ENCODE results near the gene STAT1. TPM values are rescaled to one million over a fixed set of nuclear protein-coding genes. Genes with fewer than 3 reads are reported as not detected.

The STAT1 gene
- total RNA-seq, 2 experiments from 2014 or later = 293 to 311 TPM

GRCh38 chr2:191056228-191056627 lies 42.3 kb upstream of the STAT1 start:
- Mint-ChIP-seq H3K27me3 (no peaks in the 10 kb centered on the region), H3K9me3 (no peaks in the 10 kb centered on the region), H3K4me1 (ENCODE audit: low read depth) (peaks cover 41% of the 10 kb centered on the region), H3K36me3 (ENCODE audit: low read depth) (peaks cover 39% of the 10 kb centered on the region), H3K4me3 (no peak overlapping the region), H3K27ac (peak overlapping the region; percentile 85)
- intact Hi-C loops (cut with micrococcal nuclease) = loop anchor here (10.0 kb wide), 1 partner anchor 469 kb away; no protein-coding TSS in a partner anchor
- ATAC-seq (peak; percentile 73), DNase-seq (peak; percentile 34)
- POLR2A ChIA-PET = no interaction called here
- TF ChIP-seq, protein P1, sequence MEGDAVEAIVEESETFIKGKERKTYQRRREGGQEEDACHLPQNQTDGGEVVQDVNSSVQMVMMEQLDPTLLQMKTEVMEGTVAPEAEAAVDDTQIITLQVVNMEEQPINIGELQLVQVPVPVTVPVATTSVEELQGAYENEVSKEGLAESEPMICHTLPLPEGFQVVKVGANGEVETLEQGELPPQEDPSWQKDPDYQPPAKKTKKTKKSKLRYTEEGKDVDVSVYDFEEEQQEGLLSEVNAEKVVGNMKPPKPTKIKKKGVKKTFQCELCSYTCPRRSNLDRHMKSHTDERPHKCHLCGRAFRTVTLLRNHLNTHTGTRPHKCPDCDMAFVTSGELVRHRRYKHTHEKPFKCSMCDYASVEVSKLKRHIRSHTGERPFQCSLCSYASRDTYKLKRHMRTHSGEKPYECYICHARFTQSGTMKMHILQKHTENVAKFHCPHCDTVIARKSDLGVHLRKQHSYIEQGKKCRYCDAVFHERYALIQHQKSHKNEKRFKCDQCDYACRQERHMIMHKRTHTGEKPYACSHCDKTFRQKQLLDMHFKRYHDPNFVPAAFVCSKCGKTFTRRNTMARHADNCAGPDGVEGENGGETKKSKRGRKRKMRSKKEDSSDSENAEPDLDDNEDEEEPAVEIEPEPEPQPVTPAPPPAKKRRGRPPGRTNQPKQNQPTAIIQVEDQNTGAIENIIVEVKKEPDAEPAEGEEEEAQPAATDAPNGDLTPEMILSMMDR (IDR thresholded peaks at IDR 0.05) = no peak
- CTCF ChIA-PET = interaction anchor here (16.6 kb wide), 1 partner anchor 105 kb away, joined by 643 read pairs; no protein-coding TSS in a partner anchor

- Mint-ChIP-seq H3K36me3 (ENCODE audit: low read depth) (peaks cover 23% of the 10 kb centered on the region), H3K9me3 (no peaks in the 10 kb centered on the region), H3K27ac (no peak overlapping the region), H3K4me1 (ENCODE audit: low read depth) (peaks cover 27% of the 10 kb centered on the region), H3K27me3 (no peaks in the 10 kb centered on the region), H3K4me3 (no peak overlapping the region)
- DNase-seq (no peak), ATAC-seq (no peak)
- intact Hi-C loops (cut with micrococcal nuclease) = loop anchor here (10.0 kb wide), 1 partner anchor 472 kb away; no protein-coding TSS in a partner anchor
- TF ChIP-seq, protein P1 (IDR thresholded peaks at IDR 0.05) = no peak
- ChIA-PET CTCF (interaction anchor here (0.8 to 16.6 kb wide), 32 partner anchors 11 to 468 kb away, joined by 3 to 643 read pairs (median 7); partner anchors contain the start of genes STAT1 and STAT4), POLR2A (interaction anchor here (0.6 to 3.4 kb wide), 5 partner anchors 9 to 177 kb away, joined by 3 to 19 read pairs (median 4); no protein-coding TSS in a partner anchor)
These were observed 39.3 kb upstream of the STAT1 start for GRCh38 chr2:191053256-191053655.

DNA sequence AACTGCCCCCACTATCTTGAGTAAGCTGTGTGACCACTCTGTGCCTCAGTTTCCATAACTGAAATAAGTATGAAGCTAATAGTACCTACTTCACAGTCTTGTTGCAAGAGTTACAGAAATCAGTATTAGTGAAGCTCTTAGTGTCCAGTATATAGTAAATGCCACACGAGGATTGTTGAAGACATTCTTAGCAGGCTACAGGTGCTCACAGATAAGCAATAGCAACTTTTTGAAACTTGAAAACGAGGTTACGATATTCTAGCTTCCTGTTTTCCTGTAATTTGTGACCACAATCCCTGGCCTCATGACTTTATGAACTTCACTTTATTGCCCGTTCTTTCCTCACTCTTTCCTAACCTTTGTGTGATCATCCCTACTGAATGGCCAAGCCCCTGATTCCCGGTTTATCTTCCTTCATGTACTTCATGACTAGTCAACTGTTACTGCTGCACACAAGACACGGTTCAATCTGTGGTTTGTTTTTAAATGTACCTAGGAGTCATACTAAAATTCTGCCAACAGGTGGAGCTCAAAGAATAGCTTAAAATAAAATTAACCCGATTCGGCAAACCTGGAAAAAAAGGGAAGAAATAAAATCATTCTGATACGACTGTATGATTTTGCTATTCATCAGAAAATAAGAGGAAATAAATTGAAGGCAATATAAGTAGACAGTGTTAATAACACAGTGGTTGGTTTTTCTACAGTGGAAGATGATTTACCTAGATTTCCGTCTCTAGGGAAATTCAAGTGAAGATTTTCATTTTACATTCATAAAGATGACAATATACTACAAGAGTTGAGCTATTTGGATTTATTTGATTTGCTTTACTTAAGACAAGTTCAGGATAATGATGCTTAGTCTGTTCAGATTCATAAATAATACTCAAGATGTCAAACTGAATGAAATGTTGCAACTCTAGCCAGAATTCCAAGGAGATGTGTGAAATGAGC lies 38.1 kb upstream of the STAT1 start:
- Mint-ChIP-seq H3K4me3 (no peak overlapping the region), H3K27me3 (no peaks in the 10 kb centered on the region), H3K4me1 (ENCODE audit: low read depth) (peaks cover 21% of the 10 kb centered on the region), H3K36me3 (ENCODE audit: low read depth) (peaks cover 16% of the 10 kb centered on the region), H3K27ac (no peak overlapping the region), H3K9me3 (no peaks in the 10 kb centered on the region)
- ATAC-seq (peak; percentile 72), DNase-seq (no peak)
- CTCF ChIA-PET = interaction anchor here (0.6 to 16.6 kb wide), 52 partner anchors 8 to 492 kb away, joined by 3 to 643 read pairs (median 4); partner anchors contain the start of genes STAT1 and STAT4
- TF ChIP-seq, protein P1 (IDR thresholded peaks at IDR 0.05) = peak; percentile 94
- POLR2A ChIA-PET = interaction anchor here (0.6 to 3.4 kb wide), 13 partner anchors 8 to 269 kb away, joined by 3 to 20 read pairs (median 4); partner anchors contain the start of gene STAT4
- intact Hi-C loops (cut with micrococcal nuclease) = loop anchor here (1.0 to 10.0 kb wide), 2 partner anchors 103 to 473 kb away; no protein-coding TSS in a partner anchor

DNA sequence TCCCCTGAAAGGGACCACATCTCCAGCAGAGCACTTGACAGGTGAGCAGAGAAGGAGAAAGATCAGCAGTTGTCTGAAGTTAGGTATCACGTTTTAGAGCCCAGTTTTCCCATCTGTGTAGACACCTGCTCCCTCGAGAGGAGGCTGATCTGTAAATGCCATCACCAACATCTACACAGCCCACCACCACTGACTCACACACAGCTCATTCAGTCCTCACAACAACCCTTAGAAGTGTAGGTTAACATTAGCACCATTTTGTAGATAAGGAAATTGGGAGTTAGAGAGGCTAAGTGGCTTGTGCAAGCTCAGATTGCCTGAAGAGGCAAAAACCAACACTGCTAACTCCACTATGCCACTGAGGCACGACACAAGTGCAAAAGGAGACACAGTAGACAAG lies 37.2 kb upstream of the STAT1 start:
- POLR2A ChIA-PET = interaction anchor here (0.5 to 3.3 kb wide), 10 partner anchors 10 to 270 kb away, joined by 3 to 20 read pairs (median 4); partner anchors contain the start of gene STAT4
- Mint-ChIP-seq H3K4me3 (no peak overlapping the region), H3K9me3 (no peaks in the 10 kb centered on the region), H3K4me1 (ENCODE audit: low read depth) (peaks cover 15% of the 10 kb centered on the region), H3K27ac (no peak overlapping the region), H3K36me3 (ENCODE audit: low read depth) (peaks cover 14% of the 10 kb centered on the region), H3K27me3 (no peaks in the 10 kb centered on the region)
- intact Hi-C loops (cut with micrococcal nuclease) = loop anchor here (10.0 kb wide), 1 partner anchor 474 kb away; no protein-coding TSS in a partner anchor
- CTCF ChIA-PET = interaction anchor here (0.7 to 16.6 kb wide), 19 partner anchors 9 to 251 kb away, joined by 3 to 643 read pairs (median 10); partner anchors contain the start of gene STAT4
- TF ChIP-seq, protein P1 (IDR thresholded peaks at IDR 0.05) = no peak
- ATAC-seq = peak; percentile 60
- peak; percentile 31 for DNase-seq

Measured in activated CD8-positive, alpha-beta T cell treated with anti-CD3 and anti-CD28 coated beads for 36 hours (primary cell).